SU-DHL-6 (cell line): ENCODE results near the gene PLPP7.
"Not testable (repeated sequence)": the region's sequence is repeated elsewhere in the genome, so short reads cannot be mapped to it uniquely, and the experiment has no call there.

ENCODE experiments used
- EZH2phosphoT487 ChIP-seq: fragments of 200-600 bp; sonication (generic), shearing (Covaris generic); conservative IDR thresholded peaks from 2 replicates; pipeline ENCODE4 v1.6.1; 2018; ENCODE audit warnings: mild to moderate bottlenecking, antibody characterized with exemption, low read length, moderate library complexity, mixed read lengths
- TF ChIP-seq, protein P1 (sequence below): fragments of 200-600 bp; sonication (generic); IDR thresholded peaks from one replicate; pipeline ENCODE4 v1.5.1; 2017; ENCODE audit warnings: antibody characterized with exemption, mild to moderate bottlenecking, low read length, moderate library complexity; ENCODE audit not compliant: insufficient read depth, poor library complexity, severe bottlenecking

- not testable (repeated sequence) for TF ChIP-seq EZH2phosphoT487
- TF ChIP-seq, protein P1, sequence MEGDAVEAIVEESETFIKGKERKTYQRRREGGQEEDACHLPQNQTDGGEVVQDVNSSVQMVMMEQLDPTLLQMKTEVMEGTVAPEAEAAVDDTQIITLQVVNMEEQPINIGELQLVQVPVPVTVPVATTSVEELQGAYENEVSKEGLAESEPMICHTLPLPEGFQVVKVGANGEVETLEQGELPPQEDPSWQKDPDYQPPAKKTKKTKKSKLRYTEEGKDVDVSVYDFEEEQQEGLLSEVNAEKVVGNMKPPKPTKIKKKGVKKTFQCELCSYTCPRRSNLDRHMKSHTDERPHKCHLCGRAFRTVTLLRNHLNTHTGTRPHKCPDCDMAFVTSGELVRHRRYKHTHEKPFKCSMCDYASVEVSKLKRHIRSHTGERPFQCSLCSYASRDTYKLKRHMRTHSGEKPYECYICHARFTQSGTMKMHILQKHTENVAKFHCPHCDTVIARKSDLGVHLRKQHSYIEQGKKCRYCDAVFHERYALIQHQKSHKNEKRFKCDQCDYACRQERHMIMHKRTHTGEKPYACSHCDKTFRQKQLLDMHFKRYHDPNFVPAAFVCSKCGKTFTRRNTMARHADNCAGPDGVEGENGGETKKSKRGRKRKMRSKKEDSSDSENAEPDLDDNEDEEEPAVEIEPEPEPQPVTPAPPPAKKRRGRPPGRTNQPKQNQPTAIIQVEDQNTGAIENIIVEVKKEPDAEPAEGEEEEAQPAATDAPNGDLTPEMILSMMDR: not testable (repeated sequence)
Observed at GRCh38 chr9:131344931-131345535, 55.5 kb downstream of the PLPP7 start.
